ENCODE data around the gene WDR37. TPM values are rescaled to one million over a fixed set of nuclear protein-coding genes. Genes with fewer than 3 reads are reported as not detected.

Gene WDR37
- total and polyA plus RNA-seq, 9 of the 15 experiments (the other 6 are each of a cell fraction or from before 2014, with no cell fraction given) = 2.3 to 11.6 (median 6.7) TPM

- no peak for TF ChIP-seq ZNF609 (CRISPR knock-in tag; IDR thresholded peaks at IDR 0.05; ENCODE audit: borderline replicate concordance)
Measured at GRCh38 chr10:1177936-1178335, 121.8 kb downstream of the WDR37 start (continued).

- DNase-seq (ENCODE audit: extremely low read depth in 1 of 4, low spot score in 3 of 4) = no peak
- in situ Hi-C loops (cut with MboI) = no loop called here
- Histone ChIP-seq H3K4me3 (no peak overlapping the region), H3K4me2 (ENCODE audit: insufficient read depth, low read length) (no peak overlapping the region), H3K9me1 (ENCODE audit: control insufficient read depth, insufficient read depth, low read length) (peaks cover 6% of the 10 kb centered on the region), H3K79me2 (ENCODE audit: control insufficient read depth, insufficient read depth, low read length) (no peaks in the 10 kb centered on the region), H3K27ac (ENCODE audit: extremely low read depth, low read depth, low read length) (no peak overlapping the region), H4K20me1 (replicated peaks; ENCODE audit: control insufficient read depth, insufficient read depth, low read length) (peaks cover 23% of the 10 kb centered on the region), H3K4me1 (replicated peaks in 1 of 2; ENCODE audit: control insufficient read depth in 2 of 2, insufficient read depth in 2 of 2, low read length in 2 of 2) (peaks cover 0 to 6% of the 10 kb centered on the region in 2 experiments; a peak in 2 of 5 replicates), H3K9me3 (replicated peaks; ENCODE audit: control insufficient read depth, insufficient read depth, low read depth, low read length) (no peaks in the 10 kb centered on the region), H3K27me3 (ENCODE audit: control insufficient read depth in 2 of 2, insufficient read depth in 2 of 2, low read length in 2 of 2) (peaks cover 45 to 83% of the 10 kb centered on the region in 2 experiments), H2AFZ (ENCODE audit: low read depth, low read length) (no peak overlapping the region), H3K9ac (ENCODE audit: insufficient read depth in 1 of 2, low read depth in 2 of 2, low read length in 2 of 2) (no peak overlapping the region), H3K36me3 (ENCODE audit: control insufficient read depth, insufficient read depth, low read length) (no peaks in the 10 kb centered on the region)
- CTCF ChIA-PET (ENCODE audit: low intra/inter-chr PET ratio) = interaction anchor here (0.6 kb wide), 1 partner anchor 36 kb away, joined by 3 read pairs; no protein-coding TSS in a partner anchor
- POLR2A ChIA-PET = no interaction called here
- no peak for FAIRE-seq
- WGBS (ENCODE audit: insufficient coverage, low coverage, missing lambda C conversion rate) = 8% methylated on average over 16 of the region's 16 CpGs
- no TSS peak for BruUV-seq (replicated peaks)
- ATAC-seq = no peak; the same call in 2 of the 3 replicates
- intact Hi-C loops (cut with micrococcal nuclease) = no loop called here
- TF ChIP-seq ATF2 (CRISPR knock-in tag; IDR thresholded peaks at IDR 0.05) = no peak
- no peak for TF ChIP-seq ZBTB33 (CRISPR knock-in tag; IDR thresholded peaks at IDR 0.05)
- no peak for TF ChIP-seq CREBBP (IDR thresholded peaks at IDR 0.05; ENCODE audit: low read depth, low read length)
- TF ChIP-seq THRB (CRISPR knock-in tag; conservative IDR thresholded peaks at IDR 0.05) = no peak
- no peak for TF ChIP-seq ETS1 (conservative IDR thresholded peaks at IDR 0.05; ENCODE audit: control insufficient read depth, low read depth, low read length)
- no peak for TF ChIP-seq SAP30 (IDR thresholded peaks at IDR 0.05; ENCODE audit: borderline replicate concordance, insufficient read depth, low read depth, low read length, poor library complexity, severe bottlenecking)
Measured at GRCh38 chr10:1178506-1178905, 122.3 kb downstream of the WDR37 start.

Measured in K562 (cell line).